Umbilical cord (tissue), 2 donors: ENCODE measurements around the gene MT1B. TPM values are rescaled to one million over a fixed set of nuclear protein-coding genes. Genes with fewer than 3 reads are reported as not detected.
"Not testable (repeated sequence)": the region's sequence is repeated elsewhere in the genome, so short reads cannot be mapped to it uniquely, and the experiment has no call there.

ENCODE experiments used
- DNase-seq: peaks from one replicate; pipeline ENCODE4 v3.0.0-alpha.2; 2015; ENCODE audit warnings: low spot score
- total RNA-seq: library from RNA; depleted of rRNA; stranded (reverse); fragments of >200 nt; gene quantifications from one replicate; pipeline ENCODE4 v1.2.3, GENCODE V29; 2014; ENCODE audit warnings: low replicate concordance; ENCODE audit not compliant: insufficient read depth

The MT1B gene
- total RNA-seq, 1 donor from 2014 or later, result not detected

DNA sequence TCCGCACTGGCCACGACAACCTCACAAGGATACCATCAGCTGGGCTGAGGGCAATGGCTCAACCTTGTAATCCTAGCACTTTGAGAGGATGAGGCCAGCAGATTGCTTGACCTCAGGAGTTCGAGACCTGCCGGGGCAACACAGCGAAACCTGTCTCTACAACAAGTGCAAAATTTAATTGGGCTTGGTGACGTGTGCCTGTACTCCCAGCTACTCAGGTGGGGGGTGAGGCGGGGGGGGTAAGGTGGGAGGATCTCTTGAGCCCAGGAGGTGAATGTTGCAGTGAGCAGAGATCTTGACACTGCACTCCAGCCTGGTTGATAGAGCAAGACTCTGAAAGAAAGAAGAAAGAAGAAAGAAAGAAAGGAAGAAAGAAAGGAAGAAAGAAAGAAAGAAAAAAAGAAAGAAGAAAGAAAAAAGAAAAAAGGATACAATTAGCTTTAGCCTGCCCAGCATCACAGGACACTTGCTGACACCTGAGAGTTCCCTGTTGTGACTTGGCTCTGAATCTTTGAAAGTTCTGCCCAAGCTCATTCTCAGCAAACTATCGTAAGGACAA lies 31.3 kb upstream of the MT1B start:
- no peak for DNase-seq

DNA sequence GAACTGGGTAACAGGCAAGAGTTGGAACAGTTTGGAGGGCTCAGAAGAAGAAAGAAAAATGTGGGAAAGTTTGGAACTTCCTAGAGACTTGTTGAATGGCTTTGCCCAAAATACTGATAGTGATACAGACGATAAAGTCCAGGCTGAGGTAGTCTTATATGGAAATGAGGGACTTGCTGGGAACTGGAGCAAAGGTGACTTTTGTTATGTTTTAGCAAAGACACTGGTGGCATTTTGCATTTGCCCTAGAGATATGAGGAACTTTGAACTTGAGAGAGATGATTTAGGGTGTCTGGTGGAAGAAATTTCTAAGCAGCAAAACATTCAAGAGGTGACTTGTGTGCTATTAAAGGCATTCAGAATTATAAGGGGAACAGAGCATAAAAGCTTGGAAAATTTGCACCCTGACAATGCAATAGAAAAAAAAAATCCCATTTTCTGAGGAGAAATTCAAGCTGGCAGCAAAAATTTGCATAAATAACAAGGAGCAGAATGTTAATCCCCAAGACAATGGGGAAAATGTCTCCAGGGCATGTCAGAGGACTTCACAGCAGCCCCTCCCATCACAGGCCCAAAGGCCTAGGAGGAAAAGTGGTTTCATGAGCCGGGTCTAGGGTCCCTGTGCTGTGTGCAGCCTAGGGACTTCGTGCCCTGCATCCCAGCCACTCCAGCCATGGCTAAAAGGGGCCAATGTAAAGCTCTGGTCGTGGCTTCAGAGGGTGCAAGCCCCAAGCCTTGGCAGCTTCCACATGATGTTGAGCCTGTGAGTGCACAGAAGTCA lies 29.8 kb upstream of the MT1B start:
- DNase-seq, result not testable (repeated sequence)

DNA sequence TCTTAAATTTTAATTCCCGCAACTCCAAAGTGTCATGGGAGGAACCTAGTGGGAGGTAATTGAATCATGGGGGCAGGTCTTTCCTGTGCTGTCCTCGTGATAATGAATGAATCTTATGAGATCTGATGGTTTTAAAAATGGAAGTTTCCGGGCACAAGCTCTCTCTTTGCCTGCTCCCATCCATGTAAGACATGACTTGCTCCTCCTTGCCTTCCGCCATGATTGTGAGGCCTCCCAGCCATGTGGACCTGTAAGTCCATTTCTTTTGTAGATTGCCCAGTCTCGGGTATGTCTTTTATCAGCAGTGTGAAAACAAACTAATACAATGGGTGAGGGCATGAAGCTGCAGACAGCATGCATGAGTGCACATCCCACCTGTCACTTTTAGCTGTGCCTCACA lies 28.5 kb upstream of the MT1B start:
- DNase-seq, result not testable (repeated sequence)

DNA sequence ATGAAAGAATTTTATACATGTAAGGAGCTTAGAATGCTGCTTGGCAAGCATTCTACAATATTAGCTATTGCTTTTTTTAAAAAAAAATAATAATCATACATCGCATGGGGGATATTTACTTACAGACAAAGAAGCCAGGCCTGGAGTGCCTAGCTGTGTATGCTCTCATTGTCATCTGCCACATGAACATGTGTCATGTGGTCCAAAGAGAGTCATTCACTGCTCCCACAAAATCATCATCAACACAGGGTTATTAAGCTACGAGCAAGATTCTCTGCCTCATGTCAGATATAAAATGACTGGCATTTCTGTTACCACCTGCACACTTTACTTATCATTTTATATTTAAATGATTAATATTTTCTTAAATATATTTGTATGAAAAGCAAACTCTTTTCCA lies 28.0 kb upstream of the MT1B start:
- DNase-seq, result no peak

DNA sequence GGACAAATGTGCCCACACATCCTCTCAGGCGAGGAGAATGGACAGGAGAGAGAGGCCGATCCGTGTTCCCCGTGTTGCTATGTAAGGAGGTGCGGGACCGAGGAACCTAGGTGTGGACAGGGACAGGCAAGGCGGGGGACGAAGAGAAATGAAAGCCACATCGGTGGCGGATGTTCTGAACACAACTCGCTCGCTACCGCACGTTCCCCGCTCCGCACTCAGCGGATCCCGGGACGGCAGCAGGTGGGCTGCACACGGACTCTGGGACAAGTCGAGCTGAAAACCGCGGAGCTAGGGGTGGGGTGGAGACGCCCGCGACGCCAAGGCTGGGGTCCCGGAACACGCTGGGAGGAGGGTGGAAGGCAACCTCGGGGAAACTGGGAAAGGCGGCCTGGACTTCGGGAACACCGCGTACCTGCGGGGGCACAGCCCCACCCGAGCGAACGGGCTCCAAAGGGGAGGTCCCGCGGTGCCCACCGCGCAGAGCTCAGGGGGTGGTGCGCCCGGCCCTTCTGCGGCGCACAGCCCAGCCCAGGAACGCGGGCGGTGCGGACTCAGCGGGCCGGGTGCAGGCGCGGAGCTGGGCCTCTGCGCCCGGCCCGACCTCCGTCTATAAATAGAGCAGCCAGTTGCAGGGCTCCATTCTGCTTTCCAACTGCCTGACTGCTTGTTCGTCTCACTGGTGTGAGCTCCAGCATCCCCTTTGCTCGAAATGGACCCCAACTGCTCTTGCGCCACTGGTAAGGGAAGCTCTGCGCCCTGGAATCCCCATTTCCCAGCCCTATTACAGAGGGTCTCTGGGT lies 26.3 kb upstream of the MT1B start, which contains the start of gene MT1E:
TSS of gene MT1E (plus strand) at position 642 of the 803 bp plus-strand sequence. CDS start at position 713, 71 bp downstream.
- DNase-seq, result peak; percentile 81

DNA sequence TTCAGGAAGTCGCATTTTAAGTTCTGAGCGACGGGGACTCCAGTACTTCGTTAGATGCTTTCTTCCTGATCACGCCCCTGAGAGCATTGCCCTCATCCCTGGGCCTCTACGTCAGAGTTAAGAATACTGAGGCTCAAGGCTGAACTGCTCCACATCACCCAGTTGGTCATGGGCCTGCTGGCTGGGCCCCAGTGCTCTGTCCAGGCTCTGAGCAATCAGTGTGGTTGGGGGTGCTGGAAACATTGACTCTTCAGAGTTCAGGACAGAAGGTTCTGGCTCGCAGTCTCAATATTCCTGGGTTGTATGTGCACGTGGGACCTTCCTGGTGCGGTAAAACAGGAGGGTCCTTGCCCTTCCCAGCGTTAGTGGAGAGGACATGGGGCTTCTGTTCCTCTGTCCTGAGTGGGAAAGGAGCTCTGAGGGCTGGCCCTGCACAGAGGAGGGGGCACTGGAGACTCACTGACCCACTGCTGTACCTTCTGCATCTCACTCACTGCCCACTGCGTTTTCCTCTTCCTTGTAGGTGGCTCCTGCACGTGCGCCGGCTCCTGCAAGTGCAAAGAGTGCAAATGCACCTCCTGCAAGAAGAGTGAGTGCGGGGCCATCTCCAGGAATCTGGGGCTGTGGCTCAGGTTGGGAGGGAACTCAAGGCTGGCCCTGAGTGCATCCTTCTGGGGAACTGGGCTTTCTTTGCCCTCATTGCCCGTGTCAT lies 25.6 kb upstream of the MT1B start:
- DNase-seq, result peak; percentile 82

DNA sequence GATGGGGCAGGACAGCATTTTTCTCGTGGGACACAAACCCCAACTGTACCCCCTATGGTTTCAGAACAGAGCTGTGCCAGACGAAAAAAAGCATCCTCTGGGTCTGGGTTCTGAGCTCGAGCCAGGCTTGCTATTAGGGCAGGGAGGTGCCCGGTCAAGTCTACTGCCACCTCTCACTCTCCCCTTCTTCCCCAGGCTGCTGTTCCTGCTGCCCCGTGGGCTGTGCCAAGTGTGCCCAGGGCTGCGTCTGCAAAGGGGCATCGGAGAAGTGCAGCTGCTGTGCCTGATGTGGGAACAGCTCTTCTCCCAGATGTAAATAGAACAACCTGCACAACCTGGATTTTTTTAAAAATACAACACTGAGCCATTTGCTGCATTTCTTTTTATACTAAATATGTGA lies 25.0 kb upstream of the MT1B start:
- DNase-seq, result no peak

DNA sequence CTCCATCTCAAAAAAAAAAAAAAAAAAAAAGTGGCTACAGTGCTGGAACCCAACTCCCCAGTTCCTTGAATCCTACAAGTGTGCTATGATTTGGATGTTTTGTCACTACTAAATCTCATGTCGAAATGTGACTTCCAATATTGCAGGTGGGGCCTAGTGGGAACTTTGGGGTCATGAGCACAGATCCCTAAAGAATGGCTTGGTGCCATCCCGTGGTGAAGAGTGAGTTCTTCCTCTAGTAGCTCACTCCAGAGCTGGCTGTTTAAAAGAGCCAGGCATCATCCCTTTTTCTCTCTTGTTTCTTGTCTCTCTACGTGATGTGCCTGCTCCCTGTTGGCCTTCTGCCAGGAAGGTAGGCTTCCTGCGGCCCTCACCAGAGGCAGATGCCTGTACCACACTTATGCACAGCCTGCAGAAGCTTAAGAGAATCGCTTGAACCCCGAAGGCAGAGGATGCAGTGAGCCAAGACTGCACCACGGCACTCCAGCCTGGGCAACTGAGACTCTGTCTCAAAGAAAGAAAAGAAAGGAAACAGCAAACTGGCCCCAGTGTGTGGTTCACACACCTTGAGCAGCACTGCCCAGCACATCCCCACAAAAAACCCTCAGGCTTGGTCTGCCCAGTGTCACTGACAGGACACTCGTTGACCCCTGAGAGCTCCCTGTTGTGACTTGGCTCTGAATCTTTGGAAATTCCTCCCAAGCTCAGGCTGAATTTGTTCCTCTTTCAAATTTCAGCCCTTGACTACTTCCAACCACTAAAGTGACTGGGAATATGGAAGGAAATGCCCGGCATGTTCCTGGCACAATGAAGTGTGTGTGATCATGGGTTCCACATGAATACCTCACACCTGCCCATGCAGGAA lies 23.0 kb upstream of the MT1B start:
- DNase-seq, result no peak

DNA sequence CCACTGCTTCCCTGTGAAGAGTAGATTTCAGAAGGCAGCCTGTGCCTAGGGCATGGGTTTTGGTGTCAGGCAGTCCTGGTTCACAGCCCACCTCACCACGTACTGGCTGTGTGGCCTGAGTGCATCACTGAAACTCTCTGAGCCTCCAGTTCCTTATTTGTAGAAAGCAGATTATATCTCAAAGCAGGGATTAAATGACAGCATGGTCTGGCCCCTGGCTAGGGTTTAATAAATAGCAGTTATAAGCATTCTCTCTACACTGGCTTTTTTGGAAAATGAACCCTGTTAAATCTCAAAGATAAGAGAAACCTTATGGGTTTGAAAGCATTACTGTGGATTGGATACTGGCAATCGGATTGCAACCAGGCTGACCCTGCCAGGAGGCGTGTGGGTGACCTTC lies 22.2 kb upstream of the MT1B start:
- peak; percentile 85 for DNase-seq

DNA sequence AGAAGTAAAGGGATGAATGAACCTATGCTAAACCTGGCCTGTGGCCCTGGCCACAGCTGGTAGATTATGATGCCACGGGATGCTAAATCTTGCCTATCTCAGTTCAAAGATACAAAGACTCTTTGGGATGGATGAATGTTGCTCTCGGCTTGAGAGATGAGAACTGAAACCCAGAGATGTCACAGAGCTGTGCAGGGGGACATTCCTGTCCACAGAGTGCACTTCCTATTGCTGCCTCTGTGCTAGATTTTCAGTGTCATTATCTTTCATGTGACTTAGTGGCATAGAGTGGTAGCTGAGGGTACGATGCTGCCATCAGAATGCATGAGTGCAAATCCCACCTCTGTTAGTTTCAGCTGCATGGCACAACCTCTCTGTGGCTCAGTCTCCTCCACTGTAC lies 21.6 kb upstream of the MT1B start:
- DNase-seq, result no peak

DNA sequence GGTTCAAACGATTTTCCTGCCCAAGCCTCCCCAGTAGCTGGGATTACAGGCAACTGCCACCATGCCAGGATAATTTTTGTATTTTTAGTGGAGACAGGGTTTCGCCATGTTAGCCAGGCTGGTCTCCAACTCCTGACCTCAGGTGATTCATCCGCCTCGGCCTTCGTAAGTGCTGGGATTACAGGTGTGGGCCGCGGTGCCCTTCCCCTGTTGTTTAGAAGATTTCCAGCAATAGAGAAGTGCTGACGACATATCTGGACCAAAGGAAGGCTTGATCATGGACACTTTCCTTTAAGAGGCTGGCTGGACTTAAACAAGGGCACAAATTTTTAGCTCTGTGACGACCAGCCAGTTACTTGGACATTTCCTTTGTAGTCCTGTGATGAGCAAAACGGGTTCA lies 20.5 kb upstream of the MT1B start:
- no peak for DNase-seq

DNA sequence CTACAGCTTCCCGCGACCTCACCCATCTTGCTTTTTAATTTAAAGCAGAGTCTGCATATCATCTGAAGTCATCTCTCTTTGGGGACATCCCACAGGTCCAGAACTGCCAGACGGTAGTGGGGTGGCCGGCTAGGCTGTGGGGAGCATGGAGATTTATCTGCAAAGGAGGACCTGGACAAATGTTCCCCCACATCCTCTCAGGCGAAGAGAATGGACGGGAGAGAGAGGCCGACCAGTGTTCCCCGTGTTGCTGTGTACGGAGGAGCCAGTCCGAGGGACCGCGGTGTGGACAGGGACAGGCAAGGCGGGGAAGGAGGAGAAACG lies 19.9 kb upstream of the MT1B start:
- no peak for DNase-seq

DNA sequence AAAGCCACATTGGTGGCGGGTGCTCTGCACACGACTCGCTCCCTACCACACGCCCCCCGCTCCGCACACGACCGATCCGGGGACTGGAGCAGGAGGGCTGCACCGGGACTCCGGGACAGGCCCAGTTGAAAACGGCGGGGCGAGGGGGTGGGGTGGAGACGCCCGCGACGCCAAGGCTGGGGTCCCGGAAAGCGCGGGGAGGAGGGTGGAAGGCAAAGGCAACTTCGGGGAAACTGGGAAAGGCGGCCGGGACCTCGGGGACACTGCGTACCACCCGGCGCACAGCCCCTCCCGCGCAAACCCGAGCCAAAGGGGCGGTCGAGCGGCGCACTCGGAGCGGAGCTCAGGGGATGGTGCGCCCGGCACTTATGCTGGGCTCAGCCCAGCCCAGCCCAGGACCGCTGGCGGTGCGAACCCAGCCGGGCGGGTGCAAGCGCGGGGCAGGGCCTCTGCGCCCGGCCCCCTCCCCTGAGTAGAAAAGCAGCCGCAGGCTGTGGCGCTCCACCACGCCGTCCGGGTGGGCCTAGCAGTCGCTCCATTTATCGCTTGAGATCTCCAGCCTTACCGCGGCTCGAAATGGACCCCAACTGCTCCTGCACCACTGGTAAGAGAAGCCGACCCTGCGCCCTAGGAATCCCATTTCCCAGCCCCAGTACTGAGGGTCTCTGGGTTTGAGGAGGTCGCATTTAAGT lies 19.4 kb upstream of the MT1B start, which contains the start of gene MT1M:
TSS of gene MT1M (plus strand) at position 504 of the 692 bp plus-strand sequence. CDS start at position 577, 73 bp downstream.
- no peak for DNase-seq

DNA sequence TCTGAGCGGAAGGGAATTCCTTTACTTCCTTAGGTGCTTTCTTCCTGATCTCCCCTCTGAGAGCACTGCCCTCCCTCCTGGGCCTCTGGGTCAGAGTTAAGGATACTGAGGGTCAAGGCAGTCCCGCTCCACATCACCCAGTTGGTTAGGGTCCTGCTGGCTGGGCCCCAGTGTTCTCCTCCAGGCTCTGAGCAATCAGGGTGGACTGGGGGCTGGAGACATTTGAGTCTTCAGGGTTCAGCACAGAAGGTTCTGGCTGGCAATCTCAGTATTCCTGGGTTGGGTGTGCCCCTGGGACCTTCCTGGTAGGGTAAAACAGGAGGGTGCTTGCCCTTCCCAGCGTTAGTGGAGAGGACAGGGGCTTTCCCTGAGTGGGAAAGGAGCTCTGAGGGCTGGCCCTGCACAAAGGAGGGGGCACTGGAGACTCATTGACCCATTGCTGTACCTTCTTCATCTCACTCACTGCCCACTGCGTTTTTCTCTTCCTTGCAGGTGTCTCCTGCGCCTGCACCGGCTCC lies 18.8 kb upstream of the MT1B start:
- DNase-seq, result no peak

DNA sequence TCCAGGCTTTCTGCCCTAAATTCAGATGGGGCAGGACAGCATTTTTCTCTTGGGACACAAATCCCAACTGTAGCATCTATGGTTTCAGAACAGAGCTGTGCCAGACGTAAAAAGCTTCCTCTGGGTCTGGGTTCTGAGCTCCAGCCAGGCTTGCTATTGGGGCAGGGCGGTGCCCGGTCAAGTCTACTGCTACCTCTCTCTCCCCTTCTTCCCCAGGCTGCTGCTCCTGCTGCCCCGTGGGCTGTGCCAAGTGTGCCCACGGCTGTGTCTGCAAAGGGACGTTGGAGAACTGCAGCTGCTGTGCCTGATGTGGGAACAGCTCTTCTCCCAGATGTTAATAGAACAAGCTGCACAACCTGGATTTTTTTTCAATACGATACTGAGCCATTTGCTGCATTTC lies 18.2 kb upstream of the MT1B start:
- no peak for DNase-seq

DNA sequence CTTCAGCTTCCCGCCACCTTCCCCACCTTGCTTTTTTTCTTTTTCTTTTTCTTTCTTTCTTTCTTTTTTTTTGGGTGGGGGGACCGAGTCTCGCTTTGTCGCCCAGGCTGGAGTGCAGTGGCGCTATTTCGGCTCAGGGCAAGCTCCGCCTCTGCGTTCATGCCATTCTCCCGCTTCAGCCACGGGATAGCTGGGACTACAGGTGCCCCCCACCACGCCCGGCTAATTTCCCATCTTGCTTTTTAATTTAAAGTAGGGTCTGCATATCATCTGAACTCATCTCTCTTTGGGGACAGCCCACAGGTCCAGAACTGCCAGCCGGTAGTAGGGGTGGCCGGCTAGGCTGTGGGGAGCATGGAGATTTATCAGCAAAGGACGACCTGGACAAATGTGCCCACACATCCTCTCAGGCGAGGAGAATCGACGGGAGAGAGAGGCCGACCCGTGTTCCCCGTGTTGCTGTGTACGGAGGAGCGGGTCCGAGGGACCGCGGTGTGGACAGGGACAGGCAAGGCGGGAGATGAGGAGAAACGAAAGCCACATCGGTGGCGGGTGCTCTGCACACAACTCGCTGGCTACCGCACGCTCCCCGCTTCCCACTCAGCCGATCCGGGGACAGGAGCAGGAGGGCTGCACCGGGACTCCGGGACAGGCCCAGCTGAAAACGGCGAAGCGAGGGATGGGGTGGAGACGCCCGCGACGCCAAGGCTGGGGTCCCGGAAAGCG lies 16.8 kb upstream of the MT1B start:
- no peak for DNase-seq

DNA sequence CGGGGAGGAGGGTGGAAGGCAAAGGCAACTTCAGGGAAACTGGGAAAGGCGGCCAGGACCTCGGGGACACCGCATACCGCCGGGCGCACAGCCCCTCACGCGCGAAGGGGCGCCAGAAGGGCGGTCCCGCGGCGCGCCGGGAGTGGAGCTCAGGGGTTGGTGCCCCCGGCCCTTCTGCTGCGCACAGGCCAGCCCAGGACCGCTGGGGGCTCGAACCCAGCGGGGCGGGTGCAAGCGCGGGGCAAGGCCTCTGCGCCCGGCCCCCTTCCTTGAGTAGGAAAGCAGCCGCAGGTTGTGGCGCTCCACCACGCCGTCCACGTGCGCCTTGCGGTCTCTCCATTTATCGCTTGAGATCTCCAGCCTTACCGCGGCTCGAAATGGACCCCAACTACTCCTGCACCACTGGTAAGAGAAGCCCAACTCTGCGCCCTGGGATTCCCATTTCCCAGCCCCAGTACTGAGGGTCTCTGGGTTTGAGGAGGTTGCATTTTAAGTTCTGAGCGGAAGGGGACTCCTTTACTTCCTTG lies 16.2 kb upstream of the MT1B start:
- DNase-seq, result no peak

DNA sequence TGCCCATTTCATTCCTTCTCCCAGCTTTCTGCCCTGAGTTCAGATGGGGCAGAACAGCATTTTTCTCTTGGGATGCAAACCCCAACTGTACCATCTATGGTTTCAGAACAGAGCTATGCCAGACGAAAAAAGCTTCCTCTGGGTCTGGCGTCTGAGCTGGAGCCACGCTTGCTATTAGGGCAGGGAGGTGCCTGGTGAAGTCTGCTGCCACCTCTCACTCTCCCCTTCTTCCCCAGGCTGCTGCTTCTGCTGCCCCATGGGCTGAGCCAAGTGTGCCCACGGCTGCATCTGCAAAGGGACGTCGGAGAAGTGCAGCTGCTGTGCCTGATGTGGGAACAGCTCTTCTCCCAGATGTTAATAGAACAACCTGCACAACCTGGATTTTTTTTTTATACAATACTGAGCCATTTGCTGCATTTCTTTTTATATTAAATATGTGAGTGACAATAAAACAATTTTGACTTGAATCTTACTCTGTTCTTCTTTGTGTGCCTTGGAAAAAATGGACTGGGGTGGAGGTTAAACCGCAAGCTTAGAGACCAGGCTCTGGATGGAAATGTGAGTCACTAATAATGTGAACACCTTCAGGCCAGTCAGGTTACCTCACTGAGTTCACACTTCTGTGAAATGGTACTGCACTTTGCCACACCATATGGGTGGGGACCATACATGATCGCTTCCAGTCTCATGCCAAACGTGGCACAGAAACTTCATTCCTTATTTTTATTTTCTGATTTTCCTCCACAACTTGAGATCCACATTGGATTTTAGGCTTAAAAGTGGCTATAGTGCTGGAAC lies 14.9 kb upstream of the MT1B start:
- DNase-seq, result no peak
